T47D (cell line): Measurements from ENCODE around the gene RAB34.
"Not testable (repeated sequence)": the region's sequence is repeated elsewhere in the genome, so short reads cannot be mapped to it uniquely, and the experiment has no call there.

Experiments
- DNase-seq, 2 experiments: peaks; one replicate each; pipeline versions ENCODE4 v3.0.0 to v3.0.0-alpha.2; 2011 to 2012; ENCODE audit warnings: low read depth in 1 of 2, low spot score in 1 of 2
- JUND ChIP-seq: IDR thresholded peaks from 2 replicates; pipeline ENCODE4 v1.6.1; 2012; ENCODE audit warnings: low read depth
- in situ Hi-C: cut with HindIII; loops from 2 replicates; pipeline ENCODE4 v1.10.0; 2016; ENCODE audit warnings: low sequenced_read_pairs, low pct_unique_long_range_greater_than_20kb

Gene RAB34

GRCh38 chr17:28733346-28733745, 15.7 kb upstream of the RAB34 start:
- in situ Hi-C loops: no loop called here
- no peak for DNase-seq
- no peak for TF ChIP-seq JUND

DNA sequence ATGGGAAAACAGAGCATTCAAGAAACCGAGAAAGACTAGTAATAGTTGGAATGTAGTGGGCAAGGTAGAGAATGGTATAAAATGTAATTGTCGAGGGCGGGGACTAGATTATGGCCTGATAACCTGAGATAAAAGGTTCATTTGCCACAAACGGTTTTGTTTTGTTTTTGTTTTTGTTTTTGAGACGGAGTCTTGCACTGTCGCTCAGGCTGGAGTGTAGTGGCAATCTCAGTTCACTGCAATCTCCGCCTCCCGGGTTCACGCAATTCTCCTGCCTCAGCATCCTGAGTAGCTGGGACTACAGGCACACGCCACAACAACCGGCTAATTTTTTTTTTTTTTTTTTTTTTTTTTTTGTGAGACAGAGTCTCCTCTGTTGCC, 12.3 kb upstream of the RAB34 start:
- in situ Hi-C loops: no loop called here
- no peak for TF ChIP-seq JUND
- DNase-seq: no peak

GRCh38 chr17:28728364-28729200, 10.9 kb upstream of the RAB34 start, which contains the start of gene NEK8:
Gene NEK8, plus strand, starts transcription at chr17:28728788. Its CDS starts 26 bp downstream, at chr17:28728814.
- no peak for TF ChIP-seq JUND
- in situ Hi-C loops: no loop called here
- DNase-seq: peak; percentile 82 to 100

DNA sequence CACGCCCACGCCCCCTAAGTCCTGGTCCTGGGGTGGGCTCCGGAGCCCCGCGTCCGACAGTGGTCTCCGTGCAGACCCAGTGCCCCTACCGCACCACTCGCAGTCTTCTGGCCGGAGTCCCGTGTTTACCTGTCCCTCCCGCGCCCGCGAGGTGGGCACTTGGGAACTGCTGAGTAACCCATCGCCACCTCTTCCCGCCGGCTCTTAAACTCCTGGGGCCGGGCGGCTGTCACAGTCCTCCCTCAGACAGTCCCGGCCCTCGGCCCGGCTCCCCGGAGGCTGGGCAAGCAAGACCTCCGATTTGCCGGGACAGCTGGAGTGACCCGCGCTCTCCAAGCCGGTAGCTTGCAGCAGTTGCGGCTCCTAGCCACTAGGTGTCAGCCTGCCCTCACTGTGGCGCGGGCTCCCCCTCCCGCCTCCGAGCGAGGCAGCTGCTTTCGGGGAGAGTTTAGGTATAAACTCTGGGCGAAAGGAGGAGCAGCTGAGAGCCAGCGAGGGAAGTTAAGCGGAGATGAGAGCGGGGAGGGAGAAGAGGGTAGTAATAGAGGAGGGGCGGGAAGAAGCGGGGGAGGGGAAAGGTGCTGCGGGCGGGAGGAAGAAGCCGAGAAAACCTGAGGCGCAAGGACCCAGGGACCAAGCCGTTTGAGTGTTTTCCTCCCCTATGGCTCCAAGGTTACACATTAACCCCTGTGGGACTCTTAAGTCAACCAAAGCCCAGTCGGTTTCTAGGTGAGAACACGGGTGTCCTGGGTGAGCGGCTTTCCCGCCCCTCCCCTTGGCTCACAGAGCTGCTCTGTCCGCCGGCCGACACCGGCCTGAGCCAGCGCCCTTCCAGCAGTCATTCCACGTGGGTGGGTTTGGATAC, 9.2 kb upstream of the RAB34 start:
- DNase-seq: peak; percentile 91 to 99
- in situ Hi-C loops: no loop called here
- no peak for TF ChIP-seq JUND

- peak; percentile 74 to 80 for DNase-seq
- in situ Hi-C loops: no loop called here
Measured at GRCh38 chr17:28726226-28726626, 8.6 kb upstream of the RAB34 start, which contains the start of gene TLCD1. Gene TLCD1, minus strand, starts transcription at chr17:28726233. Its CDS starts 136 bp downstream, at chr17:28726097.

DNA sequence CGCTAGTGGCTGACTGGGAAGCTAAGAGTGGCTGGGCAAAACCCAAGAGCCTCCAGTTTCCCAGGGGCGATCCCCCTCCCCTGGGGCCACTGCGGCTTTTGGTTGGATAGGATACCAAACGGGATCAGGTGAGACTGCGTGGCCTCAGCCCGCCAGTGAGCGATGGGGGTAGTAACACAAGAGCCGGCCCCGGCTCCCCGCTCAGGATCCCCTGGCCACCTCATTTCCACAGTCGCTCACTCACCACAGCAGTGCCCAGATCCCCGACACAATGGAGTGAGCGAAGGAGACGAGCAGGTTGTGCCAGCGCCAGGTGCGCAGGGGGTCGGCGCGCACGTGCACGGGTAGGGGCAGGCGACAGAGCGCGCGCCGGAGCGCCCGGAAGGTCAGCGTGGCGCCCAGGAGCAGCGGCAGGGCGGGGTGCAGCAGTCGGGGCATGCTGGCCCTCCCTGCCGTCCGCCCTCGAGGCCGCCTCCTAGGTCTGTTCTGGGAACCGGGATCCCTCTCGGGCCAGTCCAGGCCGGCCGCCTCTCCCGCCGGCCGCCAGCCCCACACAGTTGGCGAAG, 8.1 kb upstream of the RAB34 start:
- peak in 1 of 2 experiments; percentile 88 for DNase-seq
- in situ Hi-C loops: no loop called here
- TF ChIP-seq JUND: no peak

More at GRCh38 chr17:28726226-28726626, 8.6 kb upstream of the RAB34 start, which contains the start of gene TLCD1:
- TF ChIP-seq JUND: no peak

- in situ Hi-C loops: no loop called here
- no peak for TF ChIP-seq JUND
- DNase-seq: peak in 1 of 2 experiments; percentile 77
Measured at GRCh38 chr17:28725166-28725659, 7.5 kb upstream of the RAB34 start.

DNA sequence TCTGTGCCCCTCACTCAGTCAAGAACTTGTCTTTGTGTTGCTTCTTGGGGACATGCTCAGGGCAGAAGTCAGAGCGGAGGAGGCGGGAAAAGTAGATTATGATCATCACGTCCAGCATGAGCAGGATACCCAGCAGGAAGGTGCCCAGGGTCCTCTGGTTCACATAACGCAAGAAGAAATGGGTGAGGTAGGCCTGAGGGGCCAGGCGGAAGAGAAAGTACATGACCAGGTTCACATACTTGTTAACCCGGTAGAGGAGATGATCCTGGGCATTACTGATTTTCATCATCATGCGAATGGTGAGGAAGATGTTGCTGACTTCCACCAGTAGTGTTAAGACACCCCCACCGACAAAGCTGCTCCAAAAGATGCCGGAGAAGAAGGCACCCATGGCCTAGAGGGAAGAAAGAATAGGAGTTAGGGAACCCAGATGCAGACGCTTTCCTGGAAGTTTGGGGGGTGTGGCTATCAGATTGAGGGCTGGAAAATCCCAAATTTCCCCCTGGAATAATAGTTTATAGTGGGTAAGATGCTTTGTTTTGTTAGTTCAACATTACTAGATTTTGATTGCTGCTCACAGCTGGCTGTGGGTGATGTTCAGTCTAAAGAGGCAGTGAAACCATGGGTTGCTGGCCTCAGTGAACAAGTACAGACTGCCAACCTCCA, 7.0 kb upstream of the RAB34 start:
- TF ChIP-seq JUND: no peak
- peak in 1 of 2 experiments; percentile 56 for DNase-seq
- in situ Hi-C loops: no loop called here

- in situ Hi-C loops: not testable (repeated sequence)
- DNase-seq: peak in 1 of 2 experiments; percentile 82
Measured at GRCh38 chr17:28723836-28724499, 6.3 kb upstream of the RAB34 start.

DNA sequence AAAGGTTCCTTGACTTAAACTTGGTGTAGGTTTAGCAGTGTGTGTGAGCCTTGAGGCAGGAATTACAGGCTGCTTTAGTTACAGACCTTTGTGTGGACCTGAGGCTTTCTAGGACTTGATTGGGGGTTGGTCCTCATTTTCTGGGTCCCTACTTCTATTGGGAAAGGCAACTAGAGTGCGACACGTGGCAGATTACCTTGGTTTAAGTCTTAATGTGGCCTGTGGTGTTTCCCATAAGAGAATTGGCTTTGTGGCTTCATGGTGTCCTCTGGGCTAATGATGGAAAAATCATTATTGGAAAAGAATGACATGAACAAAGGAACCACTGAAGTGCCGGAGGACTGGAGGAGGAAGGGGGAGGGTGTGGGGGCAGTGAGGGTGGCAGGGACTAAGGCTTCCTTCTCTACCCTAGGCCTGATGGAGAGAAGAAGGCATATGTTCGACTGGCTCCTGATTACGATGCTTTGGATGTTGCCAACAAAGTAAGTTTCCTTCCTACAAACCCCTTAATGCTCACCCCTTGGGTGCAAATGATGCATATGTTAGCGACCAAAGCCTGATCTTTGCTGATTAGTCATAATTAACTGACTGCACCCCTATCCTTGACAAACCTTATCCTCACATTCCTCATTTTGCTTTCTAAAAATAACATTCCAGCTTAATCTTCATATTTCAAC, 5.6 kb upstream of the RAB34 start:
- TF ChIP-seq JUND: no peak
- in situ Hi-C loops: no loop called here

More for the DNA sequence above, 5.6 kb upstream of the RAB34 start:
- no peak for DNase-seq
